ENCODE results near the gene B3GAT1.
"Not testable (repeated sequence)": the region's sequence is repeated elsewhere in the genome, so short reads cannot be mapped to it uniquely, and the experiment has no call there.

B3GAT1 gene

GRCh38 chr11:134447696-134448095 is 35.7 kb upstream of the B3GAT1 start:
- DNase-seq (ENCODE audit: low spot score), result no peak
- TF ChIP-seq, protein P1, sequence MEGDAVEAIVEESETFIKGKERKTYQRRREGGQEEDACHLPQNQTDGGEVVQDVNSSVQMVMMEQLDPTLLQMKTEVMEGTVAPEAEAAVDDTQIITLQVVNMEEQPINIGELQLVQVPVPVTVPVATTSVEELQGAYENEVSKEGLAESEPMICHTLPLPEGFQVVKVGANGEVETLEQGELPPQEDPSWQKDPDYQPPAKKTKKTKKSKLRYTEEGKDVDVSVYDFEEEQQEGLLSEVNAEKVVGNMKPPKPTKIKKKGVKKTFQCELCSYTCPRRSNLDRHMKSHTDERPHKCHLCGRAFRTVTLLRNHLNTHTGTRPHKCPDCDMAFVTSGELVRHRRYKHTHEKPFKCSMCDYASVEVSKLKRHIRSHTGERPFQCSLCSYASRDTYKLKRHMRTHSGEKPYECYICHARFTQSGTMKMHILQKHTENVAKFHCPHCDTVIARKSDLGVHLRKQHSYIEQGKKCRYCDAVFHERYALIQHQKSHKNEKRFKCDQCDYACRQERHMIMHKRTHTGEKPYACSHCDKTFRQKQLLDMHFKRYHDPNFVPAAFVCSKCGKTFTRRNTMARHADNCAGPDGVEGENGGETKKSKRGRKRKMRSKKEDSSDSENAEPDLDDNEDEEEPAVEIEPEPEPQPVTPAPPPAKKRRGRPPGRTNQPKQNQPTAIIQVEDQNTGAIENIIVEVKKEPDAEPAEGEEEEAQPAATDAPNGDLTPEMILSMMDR (IDR thresholded peaks at IDR 0.05; ENCODE audit: extremely low read depth, missing control alignments), result no peak

DNA sequence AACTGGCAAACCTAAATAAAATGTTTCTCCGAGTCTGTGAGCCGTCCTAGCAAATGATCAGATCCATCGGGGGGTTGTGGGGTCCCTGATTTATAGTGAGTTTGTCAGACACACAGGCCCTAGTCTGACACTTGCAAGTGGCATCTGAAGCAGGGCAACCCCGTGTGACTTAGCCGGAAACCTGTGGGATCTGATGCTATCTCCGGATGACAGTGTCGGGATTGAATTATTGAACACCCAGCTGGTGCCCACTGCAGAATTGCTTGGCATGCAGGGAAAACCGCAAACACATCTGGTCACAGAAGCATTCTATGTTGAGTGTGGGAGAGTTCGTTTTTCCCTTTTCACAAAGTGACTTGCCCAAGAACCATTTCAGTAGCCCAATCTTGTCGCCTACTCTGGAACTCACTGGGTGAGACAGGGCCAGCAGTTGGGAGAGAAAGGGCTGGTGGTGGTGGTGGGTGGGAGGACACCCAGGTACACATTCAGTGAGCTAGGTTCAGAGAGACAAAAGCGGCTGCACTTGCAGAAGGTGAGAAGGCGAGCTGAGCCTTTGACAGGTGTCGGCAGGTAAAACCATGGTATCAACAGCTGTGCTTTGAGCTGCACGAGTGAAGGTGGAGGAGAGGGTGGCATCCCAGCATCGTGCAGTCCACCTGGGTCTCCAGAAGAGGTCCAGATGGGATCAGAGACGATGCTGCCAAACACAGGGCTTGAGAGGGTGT is 33.7 kb upstream of the B3GAT1 start:
- DNase-seq (ENCODE audit: low spot score), result no peak
- TF ChIP-seq, protein P1 (IDR thresholded peaks at IDR 0.05; ENCODE audit: extremely low read depth, missing control alignments), result no peak

GRCh38 chr11:134444160-134445108 is 32.4 kb upstream of the B3GAT1 start:
- DNase-seq (ENCODE audit: low spot score), result not testable (repeated sequence)

GRCh38 chr11:134443246-134443645 is 31.2 kb upstream of the B3GAT1 start:
- DNase-seq (ENCODE audit: low spot score), result no peak
- TF ChIP-seq, protein P1 (IDR thresholded peaks at IDR 0.05; ENCODE audit: extremely low read depth, missing control alignments), result no peak

DNA sequence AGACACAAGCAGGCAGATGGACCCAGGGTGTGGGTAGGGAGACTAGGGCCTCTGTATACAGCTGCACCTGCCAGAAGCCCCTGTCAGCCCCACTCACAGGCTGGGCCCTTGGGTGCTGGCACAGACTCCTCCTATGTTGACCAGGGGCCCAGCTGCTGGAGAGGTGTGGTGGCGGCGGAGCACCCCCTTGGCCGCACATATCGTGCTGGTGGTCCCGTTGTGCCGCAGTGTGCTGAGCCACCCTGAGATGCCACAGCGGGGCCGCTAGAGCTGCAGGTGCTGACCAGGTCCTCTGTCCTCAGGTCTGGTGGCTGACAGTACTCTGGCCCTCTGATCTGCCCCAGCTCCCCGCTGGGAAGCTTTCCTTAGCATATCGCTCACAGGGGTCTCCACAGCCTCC is 30.2 kb upstream of the B3GAT1 start:
- TF ChIP-seq, protein P1 (IDR thresholded peaks at IDR 0.05; ENCODE audit: extremely low read depth, missing control alignments), result no peak
- no peak for DNase-seq (ENCODE audit: low spot score)

DNA sequence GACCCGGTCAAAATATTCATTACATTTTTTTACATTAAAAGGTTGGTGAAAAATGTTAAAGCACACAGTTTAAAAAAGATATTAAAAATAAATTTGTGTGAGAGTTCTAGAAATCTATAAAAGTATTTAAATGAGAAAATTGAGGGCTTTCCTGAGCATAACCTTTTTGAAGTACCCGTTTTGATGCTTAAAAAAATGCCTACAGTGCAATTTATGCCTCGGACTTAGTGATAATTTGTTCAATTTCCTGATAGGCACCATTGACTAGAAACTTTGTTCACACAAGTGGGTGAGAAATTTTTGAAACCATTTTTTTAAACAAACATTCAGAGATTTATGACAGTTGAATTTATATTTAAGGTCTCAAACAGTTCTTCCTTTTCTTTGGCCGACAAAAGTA is 29.7 kb upstream of the B3GAT1 start:
- DNase-seq (ENCODE audit: low spot score), result no peak
- TF ChIP-seq, protein P1 (IDR thresholded peaks at IDR 0.05; ENCODE audit: extremely low read depth, missing control alignments), result no peak

DNA sequence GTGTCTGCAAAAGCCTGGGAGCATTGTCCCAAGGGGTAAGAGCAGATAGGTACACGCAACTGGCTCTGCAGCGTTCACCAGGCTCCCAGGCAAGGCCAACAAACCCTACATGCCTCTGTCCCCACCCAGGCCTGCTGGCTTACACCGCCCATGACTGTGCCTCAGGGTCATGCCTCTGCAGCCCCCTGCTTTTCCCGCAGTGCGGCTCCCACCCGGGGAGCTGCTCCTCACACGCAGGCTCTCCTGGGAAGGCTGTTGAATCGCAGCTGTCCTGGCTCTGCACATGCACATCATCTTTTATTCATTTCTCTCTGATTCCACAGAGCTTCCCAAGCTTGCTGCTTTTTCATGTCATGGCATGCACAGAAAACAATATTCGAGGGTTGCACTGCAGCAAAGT is 29.2 kb upstream of the B3GAT1 start:
- no peak for DNase-seq (ENCODE audit: low spot score)
- TF ChIP-seq, protein P1 (IDR thresholded peaks at IDR 0.05; ENCODE audit: extremely low read depth, missing control alignments), result no peak
